ENCODE measurements around the gene MOB3B.

Gene MOB3B

DNA sequence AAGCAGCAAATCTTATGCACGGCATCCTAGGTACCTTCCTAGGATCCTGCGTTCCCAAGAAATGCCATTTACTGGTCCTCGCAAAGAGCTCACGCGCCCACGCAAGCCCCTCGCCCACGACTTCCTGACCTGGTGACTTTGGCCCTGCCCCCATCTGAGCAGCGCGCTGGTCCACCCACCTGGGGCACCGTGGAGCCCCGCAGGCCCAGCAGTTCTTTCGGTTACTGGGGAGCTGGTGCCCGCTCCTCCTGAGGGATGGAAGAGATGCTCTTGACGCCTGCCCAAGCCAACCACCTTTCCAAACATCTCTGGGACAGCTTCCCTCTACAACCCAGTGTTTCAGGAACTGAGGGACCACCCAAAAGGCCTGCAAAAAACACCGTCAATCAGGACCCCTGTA is 249.4 kb downstream of the MOB3B start:
- Mint-ChIP-seq H3K36me3 (ENCODE audit: insufficient read depth) (no peaks in the 10 kb centered on the region), H3K27me3 (no peaks in the 10 kb centered on the region), H3K4me1 (peaks cover 4% of the 10 kb centered on the region), H3K4me3 (no peak overlapping the region), H3K27ac (ENCODE audit: low read depth) (no peak overlapping the region), H3K9me3 (no peaks in the 10 kb centered on the region)
- no peak for ATAC-seq (replicated peaks; ENCODE audit: extremely low read depth, poor library complexity, severe bottlenecking)
- no peak for DNase-seq (ENCODE audit: low spot score in 2 of 2)

DNA sequence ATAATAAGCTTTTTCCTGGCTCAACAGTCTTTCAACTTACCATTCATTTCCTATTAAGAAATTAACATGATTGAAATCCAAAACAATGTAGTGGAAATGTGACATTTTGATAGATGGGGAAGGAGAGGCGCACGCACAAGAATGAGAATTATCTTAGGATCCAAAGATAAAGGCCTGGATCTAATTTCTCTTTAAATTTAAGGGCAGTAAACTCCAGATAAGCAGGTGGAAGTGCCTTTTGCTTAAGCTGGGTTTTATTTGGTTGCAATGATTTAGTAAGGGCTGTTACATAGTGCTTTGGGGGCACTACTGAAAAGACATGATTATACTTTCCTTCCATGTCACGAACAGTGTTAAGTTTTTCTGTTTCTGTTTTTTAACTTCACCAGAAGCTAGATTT is 250.0 kb downstream of the MOB3B start:
- DNase-seq (ENCODE audit: low spot score in 2 of 2), result no peak
- ATAC-seq (replicated peaks; ENCODE audit: extremely low read depth, poor library complexity, severe bottlenecking), result no peak
- Mint-ChIP-seq H3K4me1 (peaks cover 4% of the 10 kb centered on the region), H3K9me3 (no peaks in the 10 kb centered on the region), H3K27ac (ENCODE audit: low read depth) (no peak overlapping the region), H3K36me3 (ENCODE audit: insufficient read depth) (no peaks in the 10 kb centered on the region), H3K4me3 (no peak overlapping the region), H3K27me3 (no peaks in the 10 kb centered on the region)

DNA sequence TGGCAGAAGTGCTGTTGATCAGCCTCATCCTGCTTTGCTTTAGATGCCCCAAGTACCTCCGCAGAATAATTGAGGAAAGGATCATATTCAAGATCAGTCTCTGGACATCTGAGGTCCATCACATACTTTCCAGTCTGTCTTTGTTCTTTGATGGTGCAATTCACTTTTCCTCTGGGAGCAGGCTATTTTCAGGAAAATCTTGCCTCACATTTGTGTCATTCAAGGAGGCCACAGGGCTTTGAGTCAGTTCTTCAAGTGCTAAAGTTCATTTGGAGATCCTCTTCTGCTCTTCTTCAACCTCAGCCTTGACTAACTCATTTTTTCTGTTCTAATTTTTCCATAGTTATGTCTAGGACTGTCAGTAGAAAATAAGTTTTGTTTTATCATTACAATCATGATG is 251.2 kb downstream of the MOB3B start:
- DNase-seq (ENCODE audit: low spot score in 2 of 2) (no peak), ATAC-seq (replicated peaks; ENCODE audit: extremely low read depth, poor library complexity, severe bottlenecking) (no peak)
- Mint-ChIP-seq H3K27me3 (no peaks in the 10 kb centered on the region), H3K4me1 (peaks cover 4% of the 10 kb centered on the region), H3K36me3 (ENCODE audit: insufficient read depth) (no peaks in the 10 kb centered on the region), H3K27ac (ENCODE audit: low read depth) (no peak overlapping the region), H3K9me3 (no peaks in the 10 kb centered on the region), H3K4me3 (no peak overlapping the region)

DNA sequence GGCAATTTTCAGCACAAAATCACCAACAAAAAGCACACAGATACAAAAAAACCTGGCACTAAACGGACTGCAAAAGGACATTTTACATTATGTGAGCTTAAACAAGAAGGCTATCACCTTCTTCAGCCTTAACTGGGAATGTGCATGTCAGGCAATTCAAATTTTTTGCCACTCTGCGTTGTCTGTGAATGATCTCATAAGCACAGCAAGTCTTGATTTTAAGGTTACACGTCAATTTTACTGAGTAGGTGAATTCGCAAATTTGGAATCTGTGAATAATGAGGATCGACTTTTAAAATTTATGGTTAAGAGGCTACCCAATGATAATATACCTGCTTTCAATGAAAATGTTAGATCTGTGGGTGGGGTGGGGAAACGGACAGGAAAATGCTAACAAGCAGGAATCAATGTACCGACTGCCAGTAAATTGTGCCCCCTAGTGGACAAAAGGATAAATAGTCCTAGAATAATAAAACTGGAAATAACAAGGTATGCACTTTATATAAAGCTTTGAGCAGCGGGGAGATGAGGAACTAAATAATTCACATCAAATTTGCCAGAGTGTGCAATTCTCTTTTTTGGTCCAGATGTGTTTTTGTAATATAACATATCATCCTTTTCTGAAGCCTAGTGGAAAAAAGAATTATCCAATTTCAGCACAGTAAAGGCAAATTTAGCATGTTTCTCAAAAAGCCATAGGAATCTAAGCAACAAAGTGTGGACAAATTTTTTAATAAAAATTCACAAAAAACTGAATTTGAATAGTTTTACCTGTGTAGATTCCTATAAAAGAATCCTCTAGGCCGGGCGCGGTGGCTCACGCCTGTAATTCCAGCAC is 253.2 kb downstream of the MOB3B start:
- no peaks in the 10 kb centered on the region for H3K27me3 Mint-ChIP-seq
- H3K27ac Mint-ChIP-seq (ENCODE audit: low read depth), result no peak overlapping the region
- no peaks in the 10 kb centered on the region for H3K9me3 Mint-ChIP-seq
- ATAC-seq (replicated peaks; ENCODE audit: extremely low read depth, poor library complexity, severe bottlenecking) (peak; percentile 19), DNase-seq (ENCODE audit: low spot score in 2 of 2) (no peak)
- H3K36me3 Mint-ChIP-seq (ENCODE audit: insufficient read depth), result no peaks in the 10 kb centered on the region
- peaks cover 4% of the 10 kb centered on the region for H3K4me1 Mint-ChIP-seq
- no peak overlapping the region for H3K4me3 Mint-ChIP-seq

Measured in central memory CD8-positive, alpha-beta T cell (primary cell).